ENCODE results near the gene LINGO1. TPM values are rescaled to one million over a fixed set of nuclear protein-coding genes. Genes with fewer than 3 reads are reported as not detected.

Gene LINGO1
- total RNA-seq, 2 donors from 2014 or later = 0.78 to 0.99 TPM

- 61 to 72% methylated on average over 3 of the region's 3 CpGs for WGBS, 2 donors
- Histone ChIP-seq H3K9me3 (no peaks in the 10 kb centered on the region), H3K27me3 (no peaks in the 10 kb centered on the region), H3K4me1 (no peaks in the 10 kb centered on the region), H3K4me3 (no peak overlapping the region), H3K27ac (no peak overlapping the region), H3K36me3 (replicated peaks in 1 of 2; ENCODE audit: insufficient read depth in 1 of 2, low read depth in 2 of 2) (no peaks in the 10 kb centered on the region)
- DNase-seq (no peak), ATAC-seq (no peak)
- intact Hi-C loops (cut with DNase I) = no loop called here
- no peak for TF ChIP-seq POLR2A (IDR thresholded peaks at IDR 0.05)
- no peak for TF ChIP-seq CTCF (IDR thresholded peaks at IDR 0.05)
Measured at GRCh38 chr15:77649610-77650009, 16.9 kb upstream of the LINGO1 start.

GRCh38 chr15:77649017-77649416, 16.3 kb upstream of the LINGO1 start:
- H3K27me3 ChIP-seq = no peaks in the 10 kb centered on the region
- H3K4me3 ChIP-seq = no peak overlapping the region
- H3K27ac ChIP-seq = no peak overlapping the region
- DNase-seq (no peak), ATAC-seq (no peak)
- WGBS, 2 donors = 76 to 81% methylated on average over 6 of the region's 6 CpGs
- no peaks in the 10 kb centered on the region for H3K9me3 ChIP-seq
- TF ChIP-seq POLR2A (IDR thresholded peaks at IDR 0.05) = no peak
- H3K36me3 ChIP-seq (replicated peaks in 1 of 2; ENCODE audit: insufficient read depth in 1 of 2, low read depth in 2 of 2) = no peaks in the 10 kb centered on the region
- intact Hi-C loops (cut with DNase I) = no loop called here
- H3K4me1 ChIP-seq = no peaks in the 10 kb centered on the region

GRCh38 chr15:77647961-77648360, 15.2 kb upstream of the LINGO1 start:
- intact Hi-C loops (cut with DNase I) = no loop called here
- 77 to 88% methylated on average over 4 of the region's 4 CpGs for WGBS, 2 donors
- Histone ChIP-seq H3K27ac (no peak overlapping the region), H3K4me1 (no peaks in the 10 kb centered on the region), H3K4me3 (no peak overlapping the region), H3K9me3 (no peaks in the 10 kb centered on the region), H3K27me3 (no peaks in the 10 kb centered on the region), H3K36me3 (replicated peaks in 1 of 2; ENCODE audit: insufficient read depth in 1 of 2, low read depth in 2 of 2) (no peaks in the 10 kb centered on the region)
- no peak for ATAC-seq
- no peak for TF ChIP-seq POLR2A (IDR thresholded peaks at IDR 0.05)
- no peak for TF ChIP-seq CTCF (IDR thresholded peaks at IDR 0.05)
- DNase-seq = no peak

GRCh38 chr15:77646104-77646694, 13.5 kb upstream of the LINGO1 start:
- DNase-seq = no peak
- Histone ChIP-seq H3K9me3 (no peaks in the 10 kb centered on the region), H3K36me3 (replicated peaks in 1 of 2; ENCODE audit: insufficient read depth in 1 of 2, low read depth in 2 of 2) (no peaks in the 10 kb centered on the region), H3K27me3 (no peaks in the 10 kb centered on the region), H3K27ac (no peak overlapping the region), H3K4me3 (no peak overlapping the region), H3K4me1 (no peaks in the 10 kb centered on the region)
- 71 to 87% methylated on average over 4 to 8 of the region's 8 CpGs for WGBS, 2 donors
- ATAC-seq = no peak
- intact Hi-C loops (cut with DNase I) = no loop called here
- TF ChIP-seq CTCF (IDR thresholded peaks at IDR 0.05) = no peak
- no peak for TF ChIP-seq POLR2A (IDR thresholded peaks at IDR 0.05)

- H3K4me3 ChIP-seq = no peak overlapping the region
- H3K27me3 ChIP-seq = no peaks in the 10 kb centered on the region
- no peak overlapping the region for H3K27ac ChIP-seq
- no peak for DNase-seq
- H3K36me3 ChIP-seq (replicated peaks in 1 of 2; ENCODE audit: insufficient read depth in 1 of 2, low read depth in 2 of 2) = no peaks in the 10 kb centered on the region
- TF ChIP-seq CTCF (IDR thresholded peaks at IDR 0.05) (no peak), POLR2A (IDR thresholded peaks at IDR 0.05) (no peak)
- intact Hi-C loops (cut with DNase I) = no loop called here
- 20 to 57% methylated on average over 2 to 8 of the region's 8 CpGs for WGBS, 2 donors
- H3K9me3 ChIP-seq = no peaks in the 10 kb centered on the region
- H3K4me1 ChIP-seq = no peaks in the 10 kb centered on the region
- no peak for ATAC-seq
Measured at GRCh38 chr15:77645602-77646001, 12.9 kb upstream of the LINGO1 start.
